Epithelial cell of prostate (primary cell): ENCODE results near the gene ATG10.

Source experiments
- DNase-seq: peaks from one replicate; pipeline ENCODE4 v3.0.0-alpha.2; 2011; ENCODE audit warnings: low read depth, low spot score
- H3K27ac ChIP-seq: fragments of 450-650 bp; 2 replicates; pipeline ENCODE4 v1.5.1; 2017; ENCODE audit warnings: mild to moderate bottlenecking

The ATG10 gene

DNA sequence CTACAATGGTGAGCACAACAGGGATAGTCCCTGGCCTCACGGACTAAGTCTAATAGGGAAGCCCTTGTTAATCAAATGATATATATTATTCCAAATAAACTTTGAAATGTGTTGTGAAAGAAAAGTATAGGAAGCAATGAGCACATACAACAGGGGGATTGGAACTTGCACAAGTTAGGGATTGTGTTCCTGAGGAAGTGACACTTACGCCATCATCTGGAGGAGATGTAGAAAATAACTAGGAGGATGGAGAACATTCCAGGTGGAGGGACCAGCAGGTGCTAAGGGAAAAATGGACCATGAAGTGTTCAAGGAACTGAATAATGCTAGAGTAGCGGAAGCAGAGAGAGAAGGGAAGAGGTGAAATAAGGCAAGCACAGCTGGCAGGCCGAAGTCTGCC, 325.1 kb downstream of the ATG10 start:
- DNase-seq: no peak

DNA sequence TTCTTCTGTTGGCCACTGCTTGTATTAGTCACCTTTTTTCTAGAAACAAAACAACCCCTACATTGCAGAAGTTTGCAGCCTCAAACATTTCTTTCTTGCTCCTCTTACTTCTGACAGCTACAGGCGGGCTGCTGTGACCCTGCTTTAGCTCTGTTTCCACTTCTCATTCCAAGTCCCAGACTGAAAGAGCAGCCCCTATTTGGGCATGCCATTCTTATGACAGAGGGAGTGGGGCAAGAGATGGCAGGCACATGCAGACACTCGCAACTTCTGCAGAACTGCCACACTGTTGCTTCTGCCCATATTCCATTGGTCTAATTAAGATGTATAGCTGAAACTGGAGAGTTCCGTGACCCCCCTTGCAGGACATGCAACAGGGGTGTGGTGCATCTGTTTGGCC, 325.9 kb downstream of the ATG10 start:
- no peak for DNase-seq
- no peak overlapping the region for H3K27ac ChIP-seq

More for the DNA sequence above, 325.1 kb downstream of the ATG10 start:
- no peak overlapping the region for H3K27ac ChIP-seq

- no peak for DNase-seq
- H3K27ac ChIP-seq: no peak overlapping the region
Observed at GRCh38 chr5:82298668-82299067, 326.8 kb downstream of the ATG10 start.

DNA sequence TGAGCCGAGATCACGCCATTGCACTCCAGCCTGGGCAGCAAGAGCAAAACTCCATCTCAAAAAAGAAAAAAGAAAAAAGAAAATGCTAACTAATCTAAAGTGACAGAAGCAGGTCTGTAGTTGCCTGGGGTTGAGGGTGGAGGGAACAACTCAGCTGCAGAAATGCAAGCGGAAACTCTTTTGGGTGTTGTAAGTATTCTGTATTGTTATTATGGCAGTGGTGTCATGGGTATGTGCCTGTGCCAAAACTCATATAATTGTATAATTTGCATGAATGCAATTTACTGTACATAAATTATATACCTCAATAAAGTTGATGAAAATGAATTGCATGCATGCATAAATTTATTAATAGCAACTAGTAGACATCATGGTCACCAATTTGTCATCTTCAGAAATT, 329.4 kb downstream of the ATG10 start:
- DNase-seq: no peak
- H3K27ac ChIP-seq: no peak overlapping the region
